ENCODE measurements around the gene HEG1.

DNA sequence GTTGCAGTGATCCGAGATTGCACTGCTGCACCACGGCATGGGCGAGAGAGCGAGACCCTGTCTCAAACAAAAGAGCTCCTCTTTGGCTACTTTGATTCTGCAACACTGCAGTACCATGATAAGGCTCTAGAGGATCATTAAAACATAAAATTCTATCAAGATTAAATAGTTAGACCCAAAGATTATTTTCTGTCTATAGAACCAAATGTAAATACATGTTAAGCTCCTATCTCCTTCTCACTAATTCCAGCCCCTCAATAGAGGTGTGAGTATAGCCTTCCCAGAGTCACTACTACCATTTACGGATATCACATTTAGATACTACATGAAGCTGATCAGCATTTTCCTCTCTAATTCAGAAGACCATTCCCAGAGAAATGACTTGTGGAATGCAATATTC lies 116.9 kb downstream of the HEG1 start:
- TF ChIP-seq POLR2AphosphoS5 (IDR thresholded peaks at IDR 0.05; ENCODE audit: low read depth, low read length) (no peak), MAFK (IDR thresholded peaks at IDR 0.05; ENCODE audit: low read depth, low read length) (no peak), CTBP2 (IDR thresholded peaks at IDR 0.05; ENCODE audit: borderline replicate concordance, insufficient read depth, insufficient read length, low read length) (no peak), CHD2 (IDR thresholded peaks at IDR 0.05; ENCODE audit: low read length) (no peak), CREB1 (IDR thresholded peaks at IDR 0.05) (no peak), POLR2A (IDR thresholded peaks at IDR 0.05; ENCODE audit: control extremely low read depth in 1 of 2, low read depth in 2 of 2, low read length in 2 of 2) (no peak), SP1 (IDR thresholded peaks at IDR 0.05; ENCODE audit: low read depth, low read length) (no peak), RFX5 (IDR thresholded peaks at IDR 0.05; ENCODE audit: borderline replicate concordance, low read depth, low read length) (no peak), FOSL1 (IDR thresholded peaks at IDR 0.05; ENCODE audit: insufficient read depth, low read depth, low read length) (no peak), CEBPB (IDR thresholded peaks at IDR 0.05; ENCODE audit: low read depth, low read length) (no peak), EGR1 (IDR thresholded peaks at IDR 0.05; ENCODE audit: borderline replicate concordance, low read depth, low read length) (no peak), JUND (IDR thresholded peaks at IDR 0.05; ENCODE audit: low read length) (no peak), PHF8 (conservative IDR thresholded peaks at IDR 0.05; ENCODE audit: low read depth, low read length) (no peak)
- TF ChIP-seq, protein P1, sequence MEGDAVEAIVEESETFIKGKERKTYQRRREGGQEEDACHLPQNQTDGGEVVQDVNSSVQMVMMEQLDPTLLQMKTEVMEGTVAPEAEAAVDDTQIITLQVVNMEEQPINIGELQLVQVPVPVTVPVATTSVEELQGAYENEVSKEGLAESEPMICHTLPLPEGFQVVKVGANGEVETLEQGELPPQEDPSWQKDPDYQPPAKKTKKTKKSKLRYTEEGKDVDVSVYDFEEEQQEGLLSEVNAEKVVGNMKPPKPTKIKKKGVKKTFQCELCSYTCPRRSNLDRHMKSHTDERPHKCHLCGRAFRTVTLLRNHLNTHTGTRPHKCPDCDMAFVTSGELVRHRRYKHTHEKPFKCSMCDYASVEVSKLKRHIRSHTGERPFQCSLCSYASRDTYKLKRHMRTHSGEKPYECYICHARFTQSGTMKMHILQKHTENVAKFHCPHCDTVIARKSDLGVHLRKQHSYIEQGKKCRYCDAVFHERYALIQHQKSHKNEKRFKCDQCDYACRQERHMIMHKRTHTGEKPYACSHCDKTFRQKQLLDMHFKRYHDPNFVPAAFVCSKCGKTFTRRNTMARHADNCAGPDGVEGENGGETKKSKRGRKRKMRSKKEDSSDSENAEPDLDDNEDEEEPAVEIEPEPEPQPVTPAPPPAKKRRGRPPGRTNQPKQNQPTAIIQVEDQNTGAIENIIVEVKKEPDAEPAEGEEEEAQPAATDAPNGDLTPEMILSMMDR (IDR thresholded peaks at IDR 0.05; ENCODE audit: control extremely low read depth in 1 of 3, insufficient read depth in 1 of 3, low read depth in 1 of 3, low read length in 3 of 3) = no peak

All from H1 (cell line).